Subcutaneous abdominal adipose tissue (tissue), 5 donors: ENCODE data around the gene TGM3.

ENCODE experiments used
- H3K27ac ChIP-seq: one replicate; pipeline ENCODE4 v1.7.0; 2013; ENCODE audit warnings: low read depth, mild to moderate bottlenecking, inconsistent platforms, low read length, moderate library complexity
- H3K27me3 ChIP-seq, 5 donors: one replicate each; pipeline ENCODE4 v1.7.0; 2013; ENCODE audit warnings: low read length in 5 of 5, inconsistent platforms in 1 of 5; ENCODE audit not compliant: control insufficient read depth in 5 of 5, insufficient read depth in 4 of 5
- H3K36me3 ChIP-seq, 5 donors: one replicate each; pipeline ENCODE4 v1.7.0; 2013; ENCODE audit warnings: low read length in 5 of 5; ENCODE audit not compliant: control insufficient read depth in 5 of 5, insufficient read depth in 5 of 5
- H3K4me1 ChIP-seq, 5 donors: one replicate each; pipeline ENCODE4 v1.7.0; 2013; ENCODE audit warnings: low read length in 5 of 5, mild to moderate bottlenecking in 3 of 5, moderate library complexity in 1 of 5; ENCODE audit not compliant: control insufficient read depth in 5 of 5, insufficient read depth in 5 of 5
- H3K4me3 ChIP-seq, 5 donors: one replicate each; pipeline ENCODE4 v1.7.0; 2013; ENCODE audit warnings: low read length in 5 of 5, low read depth in 1 of 5
- H3K9ac ChIP-seq, 5 donors: one replicate each; pipeline ENCODE4 v1.7.0; 2013; ENCODE audit warnings: low read length in 5 of 5, mild to moderate bottlenecking in 4 of 5, moderate library complexity in 3 of 5
- H3K9me3 ChIP-seq, 5 donors: one replicate each; pipeline ENCODE4 v1.7.0; 2013; ENCODE audit warnings: low read length in 5 of 5; ENCODE audit not compliant: control insufficient read depth in 5 of 5
- donor health status: healthy.
- donor health status: healthy.
- donor health status: healthy.
- donor health status: healthy.
- donor health status: healthy.

Gene TGM3, protein sequence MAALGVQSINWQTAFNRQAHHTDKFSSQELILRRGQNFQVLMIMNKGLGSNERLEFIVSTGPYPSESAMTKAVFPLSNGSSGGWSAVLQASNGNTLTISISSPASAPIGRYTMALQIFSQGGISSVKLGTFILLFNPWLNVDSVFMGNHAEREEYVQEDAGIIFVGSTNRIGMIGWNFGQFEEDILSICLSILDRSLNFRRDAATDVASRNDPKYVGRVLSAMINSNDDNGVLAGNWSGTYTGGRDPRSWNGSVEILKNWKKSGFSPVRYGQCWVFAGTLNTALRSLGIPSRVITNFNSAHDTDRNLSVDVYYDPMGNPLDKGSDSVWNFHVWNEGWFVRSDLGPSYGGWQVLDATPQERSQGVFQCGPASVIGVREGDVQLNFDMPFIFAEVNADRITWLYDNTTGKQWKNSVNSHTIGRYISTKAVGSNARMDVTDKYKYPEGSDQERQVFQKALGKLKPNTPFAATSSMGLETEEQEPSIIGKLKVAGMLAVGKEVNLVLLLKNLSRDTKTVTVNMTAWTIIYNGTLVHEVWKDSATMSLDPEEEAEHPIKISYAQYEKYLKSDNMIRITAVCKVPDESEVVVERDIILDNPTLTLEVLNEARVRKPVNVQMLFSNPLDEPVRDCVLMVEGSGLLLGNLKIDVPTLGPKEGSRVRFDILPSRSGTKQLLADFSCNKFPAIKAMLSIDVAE

DNA sequence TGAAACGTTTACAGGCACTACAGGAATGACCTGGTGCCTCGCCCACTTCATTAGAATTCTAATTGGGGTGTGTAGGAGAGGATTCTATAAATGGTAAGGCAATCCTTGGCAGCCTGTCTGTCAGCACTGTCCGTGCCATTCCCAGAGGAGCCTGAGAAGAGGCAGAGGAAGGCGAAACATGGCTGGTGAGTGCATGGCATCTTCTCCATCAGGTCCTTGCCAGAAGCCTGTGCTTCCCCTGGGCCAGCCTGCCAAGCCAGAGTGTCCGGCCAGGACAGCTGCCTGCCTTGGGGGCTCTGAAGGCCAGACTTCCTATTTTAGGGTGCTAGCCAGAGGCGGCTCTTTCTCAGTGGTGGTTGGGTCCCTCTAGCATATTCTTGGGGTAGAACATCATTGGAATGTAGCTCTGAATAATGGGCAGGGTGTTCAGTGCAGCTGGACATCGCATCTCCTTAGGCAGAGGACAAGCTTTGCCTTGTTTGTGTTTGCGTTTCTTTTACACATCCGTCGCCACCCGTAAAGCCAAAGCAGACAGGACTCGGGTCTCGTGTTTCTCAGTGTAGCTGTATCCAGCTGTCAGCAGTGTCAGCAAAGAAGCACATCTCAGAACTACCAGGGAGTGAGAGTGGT, at the start of gene TGM3:
TSS of gene TGM3 (plus strand) at position 116 of the 630 bp plus-strand sequence. CDS start at position 179, 63 bp downstream.
- Histone ChIP-seq H3K27ac (no peak within 1 kb of the TSS), H3K4me3 (no peak within 1 kb of the TSS), H3K9ac (no peak within 1 kb of the TSS), H3K9me3 (no peaks in the 10 kb centered on the region), H3K27me3 (no peaks in the 10 kb centered on the region), H3K36me3 (no peaks in the 10 kb centered on the region), H3K4me1 (peaks cover 0 to 68% (median 28%) of the 10 kb centered on the region in 5 donors)

DNA sequence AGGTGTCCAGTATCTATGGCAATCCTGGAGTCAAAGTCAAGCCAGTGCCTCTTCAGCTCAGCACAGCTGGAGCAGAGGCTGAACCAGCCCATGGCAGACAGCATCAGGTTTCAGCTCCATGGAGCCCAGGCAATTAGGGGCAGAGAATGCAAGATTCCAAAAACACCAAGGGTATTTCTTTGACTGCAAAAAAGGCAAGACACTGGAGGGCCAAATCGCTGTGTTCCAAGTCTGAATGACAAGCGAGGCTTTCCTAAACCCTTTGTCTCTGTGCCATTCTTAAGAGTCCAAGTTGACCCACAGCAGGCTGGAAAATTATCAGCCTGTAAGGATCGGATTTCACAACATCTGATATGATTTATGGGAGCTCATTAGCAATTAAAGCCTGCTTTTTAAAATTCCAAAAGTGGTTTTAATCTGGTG, 49.7 kb upstream of the TGM3 start:
- H3K9me3 ChIP-seq = no peaks in the 10 kb centered on the region
- H3K4me1 ChIP-seq = peaks cover 0 to 7% (median 0%) of the 10 kb centered on the region in 5 donors
- H3K9ac ChIP-seq = no peak overlapping the region
- H3K4me3 ChIP-seq = no peak overlapping the region
- H3K27ac ChIP-seq = no peak overlapping the region
- peaks cover 0 to 5% (median 2%) of the 10 kb centered on the region in 5 donors for H3K27me3 ChIP-seq
- H3K36me3 ChIP-seq = no peaks in the 10 kb centered on the region

DNA sequence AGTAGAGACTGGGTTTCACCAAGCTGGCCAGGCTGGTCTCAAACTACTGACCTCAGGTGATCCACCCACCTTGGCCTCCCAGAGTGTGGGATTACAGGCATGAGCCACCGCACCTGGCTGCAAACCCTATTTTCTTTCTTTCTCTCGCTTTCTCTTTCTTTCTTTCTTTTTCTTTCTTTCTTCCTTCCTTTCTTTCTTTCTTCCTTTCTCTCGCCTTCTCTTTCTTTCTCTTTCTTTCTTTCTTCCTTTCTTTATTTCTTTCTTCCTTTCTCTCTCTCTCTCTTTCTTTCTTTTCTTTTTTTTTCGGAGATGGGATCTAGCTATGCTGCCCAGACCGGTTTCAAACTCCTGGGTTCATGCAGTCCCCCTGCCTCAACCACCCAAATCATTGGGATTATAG, 47.0 kb upstream of the TGM3 start:
- Histone ChIP-seq H3K36me3 (no peaks in the 10 kb centered on the region), H3K27me3 (peaks cover 0 to 5% (median 2%) of the 10 kb centered on the region in 5 donors), H3K9ac (no peak overlapping the region), H3K4me3 (no peak overlapping the region), H3K9me3 (no peaks in the 10 kb centered on the region), H3K4me1 (peaks cover 0 to 7% (median 0%) of the 10 kb centered on the region in 5 donors), H3K27ac (no peak overlapping the region)

DNA sequence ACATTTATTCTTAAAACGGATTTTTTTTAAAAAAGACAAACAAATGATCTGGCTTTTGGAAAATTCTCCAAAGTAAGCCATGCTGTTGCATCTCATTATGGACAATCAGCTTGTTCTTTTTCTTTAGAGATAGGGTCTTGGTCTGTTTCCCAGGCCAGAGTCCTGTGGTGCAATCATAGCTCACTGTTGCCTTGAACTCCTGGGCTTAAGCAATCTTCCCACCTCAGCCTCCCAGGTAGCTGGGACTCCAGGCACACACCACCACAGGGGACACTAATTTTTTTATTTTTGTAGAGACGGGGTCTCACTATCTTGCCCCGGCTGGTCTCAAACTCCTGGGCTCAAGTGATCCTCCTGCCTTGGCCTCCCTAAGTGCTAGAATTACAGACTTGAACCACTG, 45.9 kb upstream of the TGM3 start:
- H3K9ac ChIP-seq = no peak overlapping the region
- no peaks in the 10 kb centered on the region for H3K36me3 ChIP-seq
- peaks cover 0 to 7% (median 0%) of the 10 kb centered on the region in 5 donors for H3K4me1 ChIP-seq
- H3K27me3 ChIP-seq = no peaks in the 10 kb centered on the region
- no peak overlapping the region for H3K4me3 ChIP-seq
- H3K27ac ChIP-seq = no peak overlapping the region
- H3K9me3 ChIP-seq = no peaks in the 10 kb centered on the region

DNA sequence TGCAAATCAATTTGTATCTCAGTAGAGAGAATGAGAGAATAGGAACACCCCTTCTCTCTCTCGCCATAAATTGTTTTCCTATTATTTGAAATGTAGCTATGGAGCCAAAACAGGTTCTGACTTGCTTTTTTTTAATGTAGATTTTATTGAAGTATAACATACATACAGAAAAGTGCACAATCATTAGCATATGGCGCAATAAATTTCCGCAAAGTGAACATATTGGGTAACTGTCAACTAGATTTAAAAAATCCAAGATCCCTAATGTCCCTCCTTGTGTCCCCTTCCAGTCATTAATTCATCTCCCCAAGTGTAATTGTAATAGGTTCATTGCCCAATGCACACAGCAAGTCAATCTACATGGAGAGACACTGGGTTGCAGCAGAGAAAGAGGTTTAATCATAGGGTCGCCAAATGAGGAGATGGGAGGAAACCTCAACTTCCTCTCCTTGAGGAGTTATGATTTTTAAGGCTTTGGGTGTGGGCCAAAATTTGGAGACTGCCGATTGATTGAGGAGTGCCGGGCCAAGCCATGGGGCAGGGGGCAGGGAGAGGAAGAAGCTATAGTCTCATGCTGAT, 43.3 kb upstream of the TGM3 start:
- peaks cover 0 to 5% (median 0%) of the 10 kb centered on the region in 5 donors for H3K4me1 ChIP-seq
- H3K36me3 ChIP-seq = no peaks in the 10 kb centered on the region
- no peaks in the 10 kb centered on the region for H3K9me3 ChIP-seq
- H3K9ac ChIP-seq = no peak overlapping the region
- H3K4me3 ChIP-seq = no peak overlapping the region
- H3K27me3 ChIP-seq = peaks cover 0 to 3% (median 0%) of the 10 kb centered on the region in 5 donors
- no peak overlapping the region for H3K27ac ChIP-seq

DNA sequence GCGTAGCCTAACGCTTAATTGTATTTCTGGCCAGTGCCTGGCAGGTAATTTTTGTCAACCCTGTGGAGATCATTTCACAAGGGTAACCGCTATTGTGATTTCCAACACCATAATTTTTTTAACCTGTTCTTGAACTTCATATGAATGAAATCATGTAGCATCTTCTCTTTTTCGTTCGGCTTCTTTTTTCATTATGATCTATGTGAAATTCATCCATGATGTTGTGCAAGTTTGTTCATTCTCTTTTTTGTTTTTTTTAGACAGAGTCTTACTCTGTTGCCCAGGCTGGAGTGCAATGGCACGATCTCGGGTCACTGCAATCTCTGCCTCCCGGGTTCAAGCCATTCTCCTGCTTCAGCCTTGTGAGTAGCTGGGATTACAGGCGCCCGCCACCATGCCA, 42.5 kb upstream of the TGM3 start:
- peaks cover 0 to 5% (median 0%) of the 10 kb centered on the region in 5 donors for H3K4me1 ChIP-seq
- no peak overlapping the region for H3K4me3 ChIP-seq
- H3K9me3 ChIP-seq = no peaks in the 10 kb centered on the region
- H3K27ac ChIP-seq = no peak overlapping the region
- peaks cover 0 to 3% (median 0%) of the 10 kb centered on the region in 5 donors for H3K27me3 ChIP-seq
- H3K9ac ChIP-seq = no peak overlapping the region
- no peaks in the 10 kb centered on the region for H3K36me3 ChIP-seq

DNA sequence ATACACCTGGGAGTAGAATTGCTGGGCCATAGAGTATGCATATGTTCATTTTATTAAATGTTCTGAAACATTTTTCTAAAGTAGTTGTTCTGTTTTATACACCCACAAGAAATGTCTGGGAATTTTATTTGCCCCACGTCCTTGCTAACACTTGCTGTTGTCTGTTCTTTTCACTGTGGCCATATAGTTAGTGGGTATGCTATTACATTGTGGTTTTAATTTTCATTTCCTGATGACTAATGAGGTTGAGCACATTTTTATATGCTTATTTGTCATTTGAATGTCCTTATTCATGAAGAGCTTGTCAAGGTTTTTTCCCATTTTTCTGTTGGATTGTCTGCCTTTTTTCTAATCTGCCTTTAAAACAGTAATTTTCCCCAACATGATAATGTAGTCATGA, 41.5 kb upstream of the TGM3 start:
- Histone ChIP-seq H3K4me3 (no peak overlapping the region), H3K27me3 (peaks cover 0 to 3% (median 0%) of the 10 kb centered on the region in 5 donors), H3K27ac (no peak overlapping the region), H3K4me1 (peaks cover 0 to 5% (median 0%) of the 10 kb centered on the region in 5 donors), H3K9me3 (no peaks in the 10 kb centered on the region), H3K9ac (no peak overlapping the region), H3K36me3 (no peaks in the 10 kb centered on the region)

DNA sequence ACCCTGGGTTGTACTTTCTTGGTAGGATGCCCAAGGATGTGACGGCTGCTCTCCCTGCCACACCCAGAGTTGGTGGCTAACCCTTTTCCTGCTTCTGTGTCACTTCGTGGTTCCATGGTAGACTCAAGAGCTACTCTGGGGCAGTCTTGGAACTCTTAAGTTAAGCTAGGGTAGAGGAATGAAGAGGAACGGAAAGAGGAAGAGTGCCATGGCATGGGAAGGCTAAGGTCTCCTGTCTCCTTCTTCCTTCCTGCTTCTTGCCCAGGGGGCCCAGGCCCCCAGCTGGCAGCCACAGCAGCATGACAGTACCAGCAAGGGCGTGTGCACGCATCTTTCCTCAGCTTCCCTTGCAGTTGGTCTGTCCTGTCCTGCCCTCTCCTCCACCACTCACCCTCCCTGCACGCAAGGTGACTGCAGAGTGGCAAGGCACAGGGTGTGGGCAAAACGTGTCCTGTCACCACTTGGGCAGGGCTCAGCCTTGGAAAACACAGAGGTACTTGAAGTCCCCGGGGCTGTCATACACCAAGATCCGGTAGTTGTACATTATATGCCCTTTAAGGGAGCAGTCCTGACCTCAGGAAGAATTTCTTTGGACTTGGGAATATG, 39.8 kb upstream of the TGM3 start:
- Histone ChIP-seq H3K4me3 (no peak overlapping the region), H3K36me3 (no peaks in the 10 kb centered on the region), H3K4me1 (peaks cover 0 to 7% (median 3%) of the 10 kb centered on the region in 5 donors), H3K27me3 (peaks cover 0 to 6% (median 2%) of the 10 kb centered on the region in 5 donors), H3K9ac (no peak overlapping the region), H3K27ac (no peak overlapping the region), H3K9me3 (no peaks in the 10 kb centered on the region)

DNA sequence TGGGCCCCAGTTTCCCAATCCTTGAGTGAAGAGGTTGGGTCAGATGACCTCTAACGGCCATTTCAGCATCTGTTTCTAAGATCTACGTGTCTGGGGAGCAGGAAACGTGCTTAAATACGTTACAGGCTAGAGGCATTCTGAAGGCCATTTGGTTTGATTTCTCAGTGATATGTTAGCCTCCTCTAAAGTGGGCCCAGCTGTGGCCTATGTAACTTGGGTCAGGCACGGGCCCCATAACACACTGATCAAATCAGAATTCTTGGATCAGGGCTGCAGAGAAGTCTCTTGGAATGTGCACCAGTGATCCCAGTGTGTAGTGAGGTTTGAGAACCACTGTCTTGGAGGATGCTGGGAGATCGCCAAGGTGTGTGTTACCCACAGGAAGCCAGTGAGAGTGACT, 36.1 kb upstream of the TGM3 start:
- no peaks in the 10 kb centered on the region for H3K9me3 ChIP-seq
- H3K4me3 ChIP-seq = no peak overlapping the region
- peaks cover 0 to 10% (median 4%) of the 10 kb centered on the region in 5 donors for H3K4me1 ChIP-seq
- no peak overlapping the region for H3K9ac ChIP-seq
- no peaks in the 10 kb centered on the region for H3K36me3 ChIP-seq
- H3K27ac ChIP-seq = no peak overlapping the region
- peaks cover 0 to 6% (median 2%) of the 10 kb centered on the region in 5 donors for H3K27me3 ChIP-seq
